ENCODE data around the gene FLII.
A peak's percentile ranks its signal among the peaks of the same experiment; 100 is the strongest.

The FLII gene

DNA sequence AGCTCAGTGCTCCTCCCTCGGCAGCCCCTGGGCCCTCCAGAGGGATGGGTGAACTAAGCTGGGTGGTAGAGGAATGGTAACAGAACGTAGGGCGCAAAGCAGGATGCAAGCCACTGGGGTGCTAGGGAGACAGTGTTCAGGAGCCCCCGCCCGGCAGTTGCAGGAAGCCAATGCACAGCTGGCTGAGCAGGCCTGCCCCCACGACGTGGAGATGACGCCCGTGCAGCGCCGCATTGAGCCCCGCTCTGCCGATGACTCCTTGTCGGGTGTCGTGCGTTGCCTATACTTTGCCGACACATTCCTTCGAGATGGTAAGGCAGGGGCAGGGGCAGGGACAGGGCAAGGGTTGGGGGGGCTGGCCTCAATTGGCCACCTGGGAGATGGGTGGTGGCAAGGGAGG lies 20.2 kb downstream of the FLII start:
- no peaks in the 10 kb centered on the region for H3K4me1 ChIP-seq (ENCODE audit: control insufficient read depth, insufficient read depth, low read length)
- H3K9ac ChIP-seq (ENCODE audit: low read length): no peak overlapping the region
- H3K27me3 ChIP-seq (ENCODE audit: control insufficient read depth, insufficient read depth, low read length): no peaks in the 10 kb centered on the region
- peaks cover 92% of the 10 kb centered on the region for H3K36me3 ChIP-seq (ENCODE audit: control insufficient read depth, insufficient read depth, low read length)
- no peak overlapping the region for H3K27ac ChIP-seq (ENCODE audit: low read depth, low read length)
- H3K4me3 ChIP-seq (ENCODE audit: low read depth, low read length): no peak overlapping the region
- H3K9me3 ChIP-seq (ENCODE audit: control insufficient read depth, insufficient read depth, low read depth, low read length): no peaks in the 10 kb centered on the region

DNA sequence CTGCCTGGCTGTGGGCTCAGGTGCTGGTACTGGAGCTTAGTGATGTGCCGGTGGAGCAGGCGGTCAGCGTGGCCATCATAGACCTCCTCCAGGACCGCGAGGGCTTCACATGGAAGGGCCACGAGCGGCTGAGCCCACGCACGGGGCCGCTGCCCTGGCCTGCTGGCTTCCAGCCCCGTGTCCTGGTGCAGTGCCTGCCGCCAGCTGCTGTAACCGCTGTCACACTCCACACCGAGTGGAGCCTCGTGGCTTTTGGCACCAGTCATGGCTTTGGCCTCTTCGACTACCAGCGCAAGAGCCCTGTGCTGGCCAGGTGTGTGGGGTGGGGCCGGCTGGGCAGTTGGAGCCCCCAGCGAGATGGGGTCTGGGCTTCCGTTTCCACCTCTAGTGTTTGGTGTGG lies 21.1 kb downstream of the FLII start:
- no peak overlapping the region for H3K27ac ChIP-seq (ENCODE audit: low read depth, low read length)
- peaks cover 95% of the 10 kb centered on the region for H3K36me3 ChIP-seq (ENCODE audit: control insufficient read depth, insufficient read depth, low read length)
- H3K9me3 ChIP-seq (ENCODE audit: control insufficient read depth, insufficient read depth, low read depth, low read length): no peaks in the 10 kb centered on the region

DNA sequence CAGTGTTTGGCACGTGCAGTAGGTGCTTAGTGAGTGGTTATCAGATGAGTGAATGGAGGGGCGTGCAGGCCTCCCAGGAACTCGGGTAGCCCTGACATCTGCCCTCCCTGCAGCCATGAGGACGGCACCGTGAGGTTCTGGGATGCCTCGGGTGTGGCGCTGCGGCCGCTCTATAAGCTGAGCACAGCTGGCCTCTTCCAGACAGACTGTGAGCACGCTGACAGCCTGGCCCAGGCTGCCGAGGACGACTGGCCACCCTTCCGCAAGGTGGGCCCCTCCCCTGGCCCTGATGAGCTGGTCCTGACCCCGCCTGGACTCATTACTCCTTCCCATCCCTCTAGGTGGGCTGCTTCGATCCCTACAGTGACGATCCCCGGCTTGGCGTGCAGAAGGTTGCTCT lies 22.0 kb downstream of the FLII start:
- H3K27ac ChIP-seq (ENCODE audit: low read depth, low read length): no peak overlapping the region
- H3K36me3 ChIP-seq (ENCODE audit: control insufficient read depth, insufficient read depth, low read length): peaks cover 92% of the 10 kb centered on the region
- no peaks in the 10 kb centered on the region for H3K4me1 ChIP-seq (ENCODE audit: control insufficient read depth, insufficient read depth, low read length)
- H3K4me3 ChIP-seq (ENCODE audit: low read depth, low read length): no peak overlapping the region
- H3K9me3 ChIP-seq (ENCODE audit: control insufficient read depth, insufficient read depth, low read depth, low read length): no peaks in the 10 kb centered on the region
- no peak overlapping the region for H3K9ac ChIP-seq (ENCODE audit: low read length)
- H3K27me3 ChIP-seq (ENCODE audit: control insufficient read depth, insufficient read depth, low read length): no peaks in the 10 kb centered on the region

More for the DNA sequence above, 21.1 kb downstream of the FLII start:
- Histone ChIP-seq H3K4me3 (ENCODE audit: low read depth, low read length) (no peak overlapping the region), H3K9ac (ENCODE audit: low read length) (no peak overlapping the region), H3K4me1 (ENCODE audit: control insufficient read depth, insufficient read depth, low read length) (no peaks in the 10 kb centered on the region), H3K27me3 (ENCODE audit: control insufficient read depth, insufficient read depth, low read length) (no peaks in the 10 kb centered on the region)

DNA sequence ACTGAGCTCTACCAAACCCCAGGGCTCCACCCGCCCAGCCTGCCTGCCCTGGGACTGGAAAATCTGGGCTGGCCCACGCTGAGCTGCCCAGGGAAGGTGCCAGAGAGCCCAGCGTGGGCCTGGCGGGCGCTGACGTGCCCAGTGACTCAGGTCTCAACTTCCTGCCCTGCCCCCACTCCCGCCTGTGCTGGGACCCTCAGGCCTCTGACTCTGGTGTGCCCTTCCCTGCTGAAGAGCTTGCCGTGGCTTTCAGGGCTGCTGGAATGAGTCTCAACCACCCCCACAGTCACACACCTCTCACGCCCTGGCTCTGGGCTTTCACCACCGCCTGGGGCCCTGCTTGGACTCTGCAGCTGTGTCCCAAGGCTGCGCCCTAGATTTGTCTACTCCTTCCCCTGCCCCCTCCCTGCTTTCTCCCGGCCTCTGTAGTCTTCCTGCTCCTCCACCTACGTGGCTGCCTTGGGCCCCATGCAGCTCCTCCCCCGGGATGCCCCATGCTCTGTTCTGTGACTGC lies 22.7 kb downstream of the FLII start:
- Histone ChIP-seq H3K4me1 (ENCODE audit: control insufficient read depth, insufficient read depth, low read length) (no peaks in the 10 kb centered on the region), H3K27me3 (ENCODE audit: control insufficient read depth, insufficient read depth, low read length) (no peaks in the 10 kb centered on the region), H3K9me3 (ENCODE audit: control insufficient read depth, insufficient read depth, low read depth, low read length) (no peaks in the 10 kb centered on the region), H3K36me3 (ENCODE audit: control insufficient read depth, insufficient read depth, low read length) (peaks cover 85% of the 10 kb centered on the region), H3K9ac (ENCODE audit: low read length) (no peak overlapping the region), H3K27ac (ENCODE audit: low read depth, low read length) (peak overlapping the region; percentile 31; the same call in 1 of the 2 replicates), H3K4me3 (ENCODE audit: low read depth, low read length) (no peak overlapping the region)

DNA sequence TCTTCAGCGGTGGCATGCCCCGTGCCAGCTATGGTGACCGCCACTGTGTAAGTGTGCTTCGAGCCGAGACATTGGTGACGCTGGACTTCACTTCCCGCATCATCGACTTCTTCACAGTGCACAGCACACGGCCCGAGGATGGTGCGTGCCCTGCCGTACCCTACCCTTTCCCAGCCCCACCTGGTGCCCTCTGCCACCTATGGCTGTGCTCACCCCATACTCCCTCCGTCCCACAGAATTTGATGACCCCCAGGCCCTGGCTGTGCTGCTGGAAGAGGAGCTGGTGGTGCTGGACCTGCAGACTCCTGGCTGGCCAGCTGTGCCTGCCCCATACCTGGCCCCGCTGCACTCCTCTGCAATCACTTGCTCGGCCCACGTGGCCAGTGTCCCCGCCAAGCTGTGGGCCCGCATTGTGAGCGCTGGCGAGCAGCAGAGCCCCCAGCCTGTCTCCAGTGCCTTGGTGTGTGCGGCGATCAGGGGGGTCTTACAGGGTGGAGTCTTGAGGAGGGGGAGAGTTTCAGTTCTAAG lies 23.6 kb downstream of the FLII start:
- H3K4me1 ChIP-seq (ENCODE audit: control insufficient read depth, insufficient read depth, low read length): no peaks in the 10 kb centered on the region
- peak overlapping the region; percentile 31; the same call in 1 of the 2 replicates for H3K27ac ChIP-seq (ENCODE audit: low read depth, low read length)
- no peak overlapping the region for H3K9ac ChIP-seq (ENCODE audit: low read length)
- H3K27me3 ChIP-seq (ENCODE audit: control insufficient read depth, insufficient read depth, low read length): no peaks in the 10 kb centered on the region
- no peak overlapping the region for H3K4me3 ChIP-seq (ENCODE audit: low read depth, low read length)
- H3K9me3 ChIP-seq (ENCODE audit: control insufficient read depth, insufficient read depth, low read depth, low read length): no peaks in the 10 kb centered on the region
- H3K36me3 ChIP-seq (ENCODE audit: control insufficient read depth, insufficient read depth, low read length): peaks cover 76% of the 10 kb centered on the region

DNA sequence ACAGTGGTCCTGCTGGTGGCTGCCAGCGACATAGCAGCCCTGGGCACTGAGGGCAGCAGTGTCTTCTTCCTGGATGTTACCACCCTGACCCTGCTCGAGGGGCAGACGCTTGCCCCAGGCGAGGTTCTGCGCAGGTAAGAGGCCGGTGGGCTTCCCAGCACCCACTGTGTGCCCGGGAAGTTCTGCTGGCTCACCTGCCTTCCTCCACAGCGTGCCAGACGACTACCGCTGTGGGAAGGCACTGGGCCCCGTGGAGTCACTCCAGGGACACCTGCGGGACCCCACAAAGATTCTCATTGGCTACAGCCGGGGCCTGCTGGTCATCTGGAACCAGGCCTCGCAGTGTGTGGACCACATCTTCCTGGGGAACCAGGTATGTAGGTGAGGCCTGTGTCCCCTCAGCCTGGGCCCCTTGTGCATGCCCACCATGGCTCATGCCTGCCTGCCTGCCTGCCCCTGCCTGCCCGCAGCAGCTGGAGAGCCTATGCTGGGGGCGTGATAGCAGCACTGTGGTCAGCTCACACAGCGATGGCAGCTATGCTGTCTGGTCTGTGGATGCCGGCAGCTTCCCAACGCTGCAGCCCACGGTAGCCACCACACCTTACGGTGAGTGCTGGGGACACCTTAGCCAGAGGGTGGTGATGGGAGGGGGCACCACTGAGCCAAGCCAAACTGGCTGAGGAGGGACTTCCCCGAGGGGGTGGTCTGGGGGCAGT lies 24.6 kb downstream of the FLII start:
- no peak overlapping the region for H3K4me3 ChIP-seq (ENCODE audit: low read depth, low read length)
- no peak overlapping the region; the same call in 1 of the 2 replicates for H3K27ac ChIP-seq (ENCODE audit: low read depth, low read length)
- H3K27me3 ChIP-seq (ENCODE audit: control insufficient read depth, insufficient read depth, low read length): no peaks in the 10 kb centered on the region
- no peaks in the 10 kb centered on the region for H3K4me1 ChIP-seq (ENCODE audit: control insufficient read depth, insufficient read depth, low read length)
- no peaks in the 10 kb centered on the region for H3K9me3 ChIP-seq (ENCODE audit: control insufficient read depth, insufficient read depth, low read depth, low read length)
- peaks cover 68% of the 10 kb centered on the region for H3K36me3 ChIP-seq (ENCODE audit: control insufficient read depth, insufficient read depth, low read length)
- H3K9ac ChIP-seq (ENCODE audit: low read length): no peak overlapping the region

GRCh38 chr17:18231164-18231563 lies 27.4 kb downstream of the FLII start:
- Histone ChIP-seq H3K4me1 (ENCODE audit: control insufficient read depth, insufficient read depth, low read length) (peaks cover 6% of the 10 kb centered on the region), H3K27me3 (ENCODE audit: control insufficient read depth, insufficient read depth, low read length) (no peaks in the 10 kb centered on the region), H3K9ac (ENCODE audit: low read length) (no peak overlapping the region), H3K36me3 (ENCODE audit: control insufficient read depth, insufficient read depth, low read length) (peaks cover 43% of the 10 kb centered on the region), H3K4me3 (ENCODE audit: low read depth, low read length) (no peak overlapping the region), H3K27ac (ENCODE audit: low read depth, low read length) (no peak overlapping the region), H3K9me3 (ENCODE audit: control insufficient read depth, insufficient read depth, low read depth, low read length) (no peaks in the 10 kb centered on the region)

DNA sequence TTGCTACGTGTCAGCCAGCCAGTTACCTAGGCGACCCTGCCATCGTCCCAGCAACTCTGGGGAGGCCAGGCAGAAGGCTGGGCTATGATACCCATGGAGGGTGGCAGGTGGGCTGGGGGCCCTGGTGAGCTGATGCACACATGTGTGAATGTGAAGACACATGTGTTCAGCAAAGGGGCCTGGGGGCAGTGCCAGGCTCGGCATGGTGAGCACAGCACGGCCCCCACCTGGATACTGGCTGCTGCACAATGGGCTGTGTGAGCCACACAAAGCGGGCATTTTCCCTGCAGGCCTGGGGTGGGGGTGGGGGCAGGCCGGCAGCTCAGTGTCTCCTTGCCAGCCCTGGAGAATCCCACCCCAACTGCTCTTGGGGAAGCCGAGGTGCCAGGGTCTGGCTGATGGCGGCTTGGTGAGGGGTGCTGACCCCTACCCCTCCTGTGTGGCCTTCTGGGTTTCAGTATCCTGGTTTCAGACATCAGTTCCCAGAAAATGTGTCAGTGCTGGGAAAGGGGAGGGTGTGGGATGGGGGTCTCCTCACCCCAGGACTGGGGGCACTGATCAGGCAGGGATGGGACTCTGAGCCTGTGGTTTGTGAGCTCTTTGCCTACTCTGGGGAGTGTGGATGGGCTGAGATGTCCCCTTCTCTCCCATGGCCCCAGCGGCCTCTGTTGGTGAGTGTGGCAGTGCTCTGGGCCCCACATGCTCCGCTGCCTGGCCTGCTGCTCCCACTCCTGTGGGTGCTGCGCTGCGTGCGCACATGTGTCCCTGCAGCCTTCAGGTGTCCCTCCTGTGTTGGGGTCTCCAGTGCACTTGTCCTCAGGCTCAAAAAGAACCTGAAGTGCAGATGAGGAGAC lies 28.0 kb downstream of the FLII start:
- H3K36me3 ChIP-seq (ENCODE audit: control insufficient read depth, insufficient read depth, low read length): peaks cover 37% of the 10 kb centered on the region
- no peaks in the 10 kb centered on the region for H3K9me3 ChIP-seq (ENCODE audit: control insufficient read depth, insufficient read depth, low read depth, low read length)
- no peak overlapping the region for H3K27ac ChIP-seq (ENCODE audit: low read depth, low read length)
- no peak overlapping the region for H3K4me3 ChIP-seq (ENCODE audit: low read depth, low read length)
- no peak overlapping the region for H3K9ac ChIP-seq (ENCODE audit: low read length)
- H3K4me1 ChIP-seq (ENCODE audit: control insufficient read depth, insufficient read depth, low read length): peaks cover 6% of the 10 kb centered on the region
- H3K27me3 ChIP-seq (ENCODE audit: control insufficient read depth, insufficient read depth, low read length): no peaks in the 10 kb centered on the region

DNA sequence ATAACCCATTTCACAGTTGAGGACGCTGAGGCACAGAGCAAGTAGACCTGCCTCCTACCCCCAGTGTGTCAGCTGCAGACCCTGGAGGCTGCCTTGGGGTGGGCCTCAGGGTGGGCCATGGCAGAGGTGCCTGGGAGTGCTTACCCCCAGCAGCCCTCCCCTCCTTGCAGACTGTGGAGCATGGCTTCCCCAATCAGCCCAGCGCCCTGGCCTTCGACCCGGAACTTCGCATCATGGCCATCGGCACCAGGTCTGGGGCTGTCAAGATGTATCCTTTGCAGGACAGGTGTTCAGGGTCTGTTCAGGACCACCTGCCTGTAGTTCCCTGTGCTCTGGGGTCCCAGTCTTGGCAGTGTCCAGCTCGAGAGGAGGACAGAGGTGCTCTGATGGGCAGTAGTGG lies 28.8 kb downstream of the FLII start:
- Histone ChIP-seq H3K27ac (ENCODE audit: low read depth, low read length) (no peak overlapping the region), H3K9me3 (ENCODE audit: control insufficient read depth, insufficient read depth, low read depth, low read length) (no peaks in the 10 kb centered on the region), H3K9ac (ENCODE audit: low read length) (no peak overlapping the region), H3K27me3 (ENCODE audit: control insufficient read depth, insufficient read depth, low read length) (no peaks in the 10 kb centered on the region), H3K4me3 (ENCODE audit: low read depth, low read length) (no peak overlapping the region), H3K4me1 (ENCODE audit: control insufficient read depth, insufficient read depth, low read length) (peaks cover 10% of the 10 kb centered on the region), H3K36me3 (ENCODE audit: control insufficient read depth, insufficient read depth, low read length) (peaks cover 29% of the 10 kb centered on the region)

GRCh38 chr17:18229254-18229653 lies 29.3 kb downstream of the FLII start:
- Histone ChIP-seq H3K36me3 (ENCODE audit: control insufficient read depth, insufficient read depth, low read length) (peaks cover 24% of the 10 kb centered on the region), H3K4me1 (ENCODE audit: control insufficient read depth, insufficient read depth, low read length) (peaks cover 14% of the 10 kb centered on the region), H3K27ac (ENCODE audit: low read depth, low read length) (no peak overlapping the region), H3K27me3 (ENCODE audit: control insufficient read depth, insufficient read depth, low read length) (no peaks in the 10 kb centered on the region), H3K9me3 (ENCODE audit: control insufficient read depth, insufficient read depth, low read depth, low read length) (no peaks in the 10 kb centered on the region), H3K9ac (ENCODE audit: low read length) (no peak overlapping the region), H3K4me3 (ENCODE audit: low read depth, low read length) (no peak overlapping the region)

DNA sequence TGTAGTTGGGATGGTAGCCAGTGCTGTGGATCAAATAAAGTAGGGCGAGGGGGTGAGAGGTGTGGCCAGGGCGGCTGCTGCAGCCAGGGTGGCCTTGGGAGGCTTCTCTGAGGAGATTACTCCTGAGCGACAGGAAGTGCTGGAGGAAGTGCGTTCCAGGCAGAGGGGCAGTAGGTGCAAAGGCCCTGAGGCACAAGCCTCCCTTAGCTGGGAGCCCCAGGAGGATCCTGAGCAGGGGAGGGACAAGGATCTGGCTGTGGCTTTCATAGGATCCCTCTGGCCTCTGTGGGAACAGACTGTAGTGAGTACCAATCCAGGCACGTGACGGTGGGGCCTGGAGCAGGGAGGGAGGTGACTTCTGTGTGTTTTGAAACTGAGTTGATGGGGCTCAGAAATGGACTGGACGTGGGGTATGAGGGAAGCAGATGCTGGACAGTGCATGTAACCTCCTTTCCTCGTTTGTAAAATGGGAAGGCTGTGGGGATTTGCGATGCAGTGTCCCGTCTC lies 30.3 kb downstream of the FLII start:
- peaks cover 20% of the 10 kb centered on the region for H3K4me1 ChIP-seq (ENCODE audit: control insufficient read depth, insufficient read depth, low read length)
- H3K27me3 ChIP-seq (ENCODE audit: control insufficient read depth, insufficient read depth, low read length): no peaks in the 10 kb centered on the region
- no peak overlapping the region for H3K27ac ChIP-seq (ENCODE audit: low read depth, low read length)
- H3K9me3 ChIP-seq (ENCODE audit: control insufficient read depth, insufficient read depth, low read depth, low read length): no peaks in the 10 kb centered on the region
- H3K9ac ChIP-seq (ENCODE audit: low read length): no peak overlapping the region
- H3K36me3 ChIP-seq (ENCODE audit: control insufficient read depth, insufficient read depth, low read length): peaks cover 14% of the 10 kb centered on the region
- no peak overlapping the region for H3K4me3 ChIP-seq (ENCODE audit: low read depth, low read length)
